Lower leg skin (tissue), 3 donors: ENCODE measurements around the gene DNAJC18.

ENCODE experiments used
- POLR2A ChIP-seq, 2 donors: fragments of 450-650 bp; IDR thresholded peaks; one replicate each; pipeline ENCODE4 v1.6.1; 2016 to 2017; ENCODE audit warnings: antibody characterized with exemption in 2 of 2, mild to moderate bottlenecking in 1 of 2, moderate library complexity in 1 of 2
- TF ChIP-seq, protein P1 (sequence below), 3 donors: fragments of 450-650 bp; IDR thresholded peaks; one replicate each; pipeline ENCODE4 v1.5.1; 2016; ENCODE audit warnings: antibody characterized with exemption in 3 of 3, mild to moderate bottlenecking in 3 of 3, moderate library complexity in 2 of 3

DNA sequence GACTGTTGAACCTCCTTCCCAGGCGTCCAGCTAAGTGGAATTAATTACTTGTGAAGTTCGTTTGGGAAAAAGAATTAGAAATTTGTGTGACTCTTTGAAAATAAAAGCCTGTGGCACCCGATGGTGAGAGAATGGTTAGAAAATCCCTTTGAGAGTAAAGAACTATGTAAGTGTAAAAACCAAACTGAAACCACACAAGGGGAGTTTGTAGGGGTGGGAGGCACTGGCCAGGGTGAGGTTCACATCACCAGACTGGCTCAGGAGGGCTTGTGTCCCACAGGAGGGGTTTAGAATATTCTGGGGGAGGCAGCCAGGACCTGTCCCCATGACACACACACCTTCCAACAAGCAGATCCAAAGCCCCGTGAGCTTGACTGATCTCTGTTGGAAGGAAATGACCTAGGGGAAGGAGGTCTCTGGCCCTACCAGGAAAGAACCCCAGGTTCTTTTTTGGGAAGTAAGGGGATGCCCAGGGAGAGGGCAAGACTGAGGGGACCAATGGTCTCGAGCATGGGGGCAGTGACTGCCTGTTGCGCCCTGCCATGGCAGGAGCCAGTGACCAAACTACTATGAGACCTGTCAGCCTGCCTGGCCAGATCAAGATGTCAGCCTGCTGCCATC, 39.7 kb downstream of the DNAJC18 start:
- TF ChIP-seq POLR2A (IDR thresholded peaks at IDR 0.05) = no peak
- TF ChIP-seq, protein P1, sequence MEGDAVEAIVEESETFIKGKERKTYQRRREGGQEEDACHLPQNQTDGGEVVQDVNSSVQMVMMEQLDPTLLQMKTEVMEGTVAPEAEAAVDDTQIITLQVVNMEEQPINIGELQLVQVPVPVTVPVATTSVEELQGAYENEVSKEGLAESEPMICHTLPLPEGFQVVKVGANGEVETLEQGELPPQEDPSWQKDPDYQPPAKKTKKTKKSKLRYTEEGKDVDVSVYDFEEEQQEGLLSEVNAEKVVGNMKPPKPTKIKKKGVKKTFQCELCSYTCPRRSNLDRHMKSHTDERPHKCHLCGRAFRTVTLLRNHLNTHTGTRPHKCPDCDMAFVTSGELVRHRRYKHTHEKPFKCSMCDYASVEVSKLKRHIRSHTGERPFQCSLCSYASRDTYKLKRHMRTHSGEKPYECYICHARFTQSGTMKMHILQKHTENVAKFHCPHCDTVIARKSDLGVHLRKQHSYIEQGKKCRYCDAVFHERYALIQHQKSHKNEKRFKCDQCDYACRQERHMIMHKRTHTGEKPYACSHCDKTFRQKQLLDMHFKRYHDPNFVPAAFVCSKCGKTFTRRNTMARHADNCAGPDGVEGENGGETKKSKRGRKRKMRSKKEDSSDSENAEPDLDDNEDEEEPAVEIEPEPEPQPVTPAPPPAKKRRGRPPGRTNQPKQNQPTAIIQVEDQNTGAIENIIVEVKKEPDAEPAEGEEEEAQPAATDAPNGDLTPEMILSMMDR (IDR thresholded peaks at IDR 0.05) = no peak
